Body of pancreas (tissue), 4 donors: ENCODE measurements around the gene AMBRA1. TPM values are rescaled to one million over a fixed set of nuclear protein-coding genes. Genes with fewer than 3 reads are reported as not detected.

Experiments
- ATAC-seq: fragments of 150-250 bp; one replicate; pipeline ENCODE4 v1.9.1; 2016
- DNase-seq, 4 donors: peaks; one replicate each; pipeline ENCODE4 v3.0.0-alpha.2; 2019
- H3K27ac ChIP-seq, 4 donors: fragments of 200-600 bp; sonication (generic); 1 replicate in 3 of 4; 2 replicates in 1 of 4; pipeline versions ENCODE4 v1.5.1 to v1.6.1; 2016 to 2019; ENCODE audit warnings: mild to moderate bottlenecking in 1 of 4, mixed read lengths in 1 of 4, moderate library complexity in 1 of 4
- H3K27me3 ChIP-seq, 2 donors: fragments of 200-600 bp; sonication (generic); one replicate each; pipeline ENCODE4 v1.6.0; 2016; ENCODE audit warnings: mild to moderate bottlenecking in 1 of 2
- H3K36me3 ChIP-seq, 2 donors: fragments of 200-600 bp; sonication (generic); replicated peaks in 1 of 2; 2 replicates each; pipeline ENCODE4 v1.5.1; 2016; ENCODE audit warnings: low read depth in 2 of 2; ENCODE audit not compliant: insufficient read depth in 1 of 2
- H3K4me1 ChIP-seq: fragments of 200-600 bp; sonication (generic); one replicate; pipeline ENCODE4 v1.6.0; 2016
- H3K4me3 ChIP-seq, 2 donors: fragments of 200-600 bp; sonication (generic); 1 replicate in 1 of 2; 2 replicates in 1 of 2; pipeline ENCODE4 v1.5.1; 2016 to 2019
- H3K9me3 ChIP-seq, 3 donors: fragments of 200-600 bp; sonication (generic); 1 replicate in 2 of 3; 2 replicates in 1 of 3; pipeline ENCODE4 v1.5.1; 2016
- POLR2A ChIP-seq, 3 donors: fragments of 450-650 bp; IDR thresholded peaks; one replicate each; pipeline ENCODE4 v1.6.1; 2016; ENCODE audit warnings: antibody characterized with exemption in 3 of 3, mild to moderate bottlenecking in 2 of 3
- WGBS, 2 donors: methylation state at CpG; one replicate each; pipeline ENCODE4 v1.1.5; 2017; 5-methylcytosine and 5-hydroxymethylcytosine counted together
- intact Hi-C: fragments of 100-400 bp; cut with DNase I; formaldehyde crosslinking; loops from one replicate; pipeline ENCODE4 v1.15.1; 2023
- total RNA-seq, 2 donors: library from RNA; depleted of rRNA; stranded (reverse); fragments of >200 nt; gene quantifications; one replicate each; pipeline ENCODE4 v1.1.0, GENCODE V29; 2016
- TF ChIP-seq, protein P1 (sequence below), 7 experiments: fragments of 450-650 bp in 4 of 7; fragments of 200-600 bp in 3 of 7; sonication (generic) in 3 of 7; IDR thresholded peaks; one replicate each; pipeline ENCODE4 v1.5.1; 2016 to 2019; ENCODE audit warnings: antibody characterized with exemption in 7 of 7

AMBRA1 gene, protein sequence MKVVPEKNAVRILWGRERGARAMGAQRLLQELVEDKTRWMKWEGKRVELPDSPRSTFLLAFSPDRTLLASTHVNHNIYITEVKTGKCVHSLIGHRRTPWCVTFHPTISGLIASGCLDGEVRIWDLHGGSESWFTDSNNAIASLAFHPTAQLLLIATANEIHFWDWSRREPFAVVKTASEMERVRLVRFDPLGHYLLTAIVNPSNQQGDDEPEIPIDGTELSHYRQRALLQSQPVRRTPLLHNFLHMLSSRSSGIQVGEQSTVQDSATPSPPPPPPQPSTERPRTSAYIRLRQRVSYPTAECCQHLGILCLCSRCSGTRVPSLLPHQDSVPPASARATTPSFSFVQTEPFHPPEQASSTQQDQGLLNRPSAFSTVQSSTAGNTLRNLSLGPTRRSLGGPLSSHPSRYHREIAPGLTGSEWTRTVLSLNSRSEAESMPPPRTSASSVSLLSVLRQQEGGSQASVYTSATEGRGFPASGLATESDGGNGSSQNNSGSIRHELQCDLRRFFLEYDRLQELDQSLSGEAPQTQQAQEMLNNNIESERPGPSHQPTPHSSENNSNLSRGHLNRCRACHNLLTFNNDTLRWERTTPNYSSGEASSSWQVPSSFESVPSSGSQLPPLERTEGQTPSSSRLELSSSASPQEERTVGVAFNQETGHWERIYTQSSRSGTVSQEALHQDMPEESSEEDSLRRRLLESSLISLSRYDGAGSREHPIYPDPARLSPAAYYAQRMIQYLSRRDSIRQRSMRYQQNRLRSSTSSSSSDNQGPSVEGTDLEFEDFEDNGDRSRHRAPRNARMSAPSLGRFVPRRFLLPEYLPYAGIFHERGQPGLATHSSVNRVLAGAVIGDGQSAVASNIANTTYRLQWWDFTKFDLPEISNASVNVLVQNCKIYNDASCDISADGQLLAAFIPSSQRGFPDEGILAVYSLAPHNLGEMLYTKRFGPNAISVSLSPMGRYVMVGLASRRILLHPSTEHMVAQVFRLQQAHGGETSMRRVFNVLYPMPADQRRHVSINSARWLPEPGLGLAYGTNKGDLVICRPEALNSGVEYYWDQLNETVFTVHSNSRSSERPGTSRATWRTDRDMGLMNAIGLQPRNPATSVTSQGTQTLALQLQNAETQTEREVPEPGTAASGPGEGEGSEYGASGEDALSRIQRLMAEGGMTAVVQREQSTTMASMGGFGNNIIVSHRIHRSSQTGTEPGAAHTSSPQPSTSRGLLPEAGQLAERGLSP (N-terminal part only)
- 10 to 100 TPM; 17.6 to 43.2 TPM for total RNA-seq

DNA sequence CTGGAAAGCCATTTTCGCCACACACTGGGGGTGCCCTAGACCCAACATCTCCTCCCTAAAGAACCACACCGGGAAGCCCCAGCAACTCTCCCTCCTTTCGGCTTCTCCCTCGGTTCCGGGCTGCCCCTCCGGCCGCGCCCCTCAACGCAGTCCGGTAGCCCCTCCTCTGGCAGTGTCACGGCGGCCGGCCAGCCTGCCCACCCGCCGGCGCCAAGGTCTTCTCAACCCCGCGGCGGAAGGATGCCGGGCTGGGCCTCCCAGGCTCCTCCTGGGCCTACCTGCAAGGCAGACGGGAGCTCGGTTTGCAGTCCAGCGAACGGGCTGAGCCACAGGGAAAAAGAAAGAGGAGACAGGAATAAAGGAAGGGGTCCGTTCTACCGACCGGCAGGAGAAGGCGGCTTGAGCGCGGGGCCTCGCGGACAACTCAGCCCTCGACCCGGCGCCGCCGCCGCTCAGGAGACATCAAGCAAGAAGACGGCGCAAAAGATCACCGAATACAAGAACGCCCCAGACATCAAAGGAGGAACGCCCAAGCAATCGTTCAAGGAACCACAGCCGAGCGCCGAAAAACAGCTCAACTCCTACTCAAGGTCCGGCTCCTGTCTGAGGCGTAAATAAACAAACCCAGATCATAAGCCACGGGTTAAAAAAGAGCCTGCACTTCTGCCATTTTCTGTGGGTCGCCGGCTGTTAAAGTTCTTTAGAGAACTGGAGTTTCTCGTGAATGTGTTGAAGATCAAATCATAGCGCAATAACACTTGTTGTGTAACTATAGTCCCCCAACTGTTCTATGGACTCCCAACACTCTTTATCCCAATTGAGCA, at the start of gene AMBRA1:
Gene AMBRA1, minus strand, starts transcription at position 474 of the 824 bp plus-strand sequence. CDS start 45,643 bp downstream, outside the sequence.
- intact Hi-C loops: no loop called here
- H3K4me1 ChIP-seq: peaks cover 34% of the 10 kb centered on the region
- peak within 1 kb of the TSS; percentile 72 to 85 for H3K4me3 ChIP-seq
- DNase-seq (peak; percentile 82 to 91 (median 86)), ATAC-seq (peak; percentile 98)
- H3K36me3 ChIP-seq: no peaks in the 10 kb centered on the region
- H3K27ac ChIP-seq: peak within 1 kb of the TSS; percentile 55 to 80 (median 72)
- no peaks in the 10 kb centered on the region for H3K27me3 ChIP-seq
- WGBS, 2 donors: 1 to 2% methylated on average over 38 to 45 of the region's 54 CpGs
- no peaks in the 10 kb centered on the region for H3K9me3 ChIP-seq
- TF ChIP-seq, protein P1, sequence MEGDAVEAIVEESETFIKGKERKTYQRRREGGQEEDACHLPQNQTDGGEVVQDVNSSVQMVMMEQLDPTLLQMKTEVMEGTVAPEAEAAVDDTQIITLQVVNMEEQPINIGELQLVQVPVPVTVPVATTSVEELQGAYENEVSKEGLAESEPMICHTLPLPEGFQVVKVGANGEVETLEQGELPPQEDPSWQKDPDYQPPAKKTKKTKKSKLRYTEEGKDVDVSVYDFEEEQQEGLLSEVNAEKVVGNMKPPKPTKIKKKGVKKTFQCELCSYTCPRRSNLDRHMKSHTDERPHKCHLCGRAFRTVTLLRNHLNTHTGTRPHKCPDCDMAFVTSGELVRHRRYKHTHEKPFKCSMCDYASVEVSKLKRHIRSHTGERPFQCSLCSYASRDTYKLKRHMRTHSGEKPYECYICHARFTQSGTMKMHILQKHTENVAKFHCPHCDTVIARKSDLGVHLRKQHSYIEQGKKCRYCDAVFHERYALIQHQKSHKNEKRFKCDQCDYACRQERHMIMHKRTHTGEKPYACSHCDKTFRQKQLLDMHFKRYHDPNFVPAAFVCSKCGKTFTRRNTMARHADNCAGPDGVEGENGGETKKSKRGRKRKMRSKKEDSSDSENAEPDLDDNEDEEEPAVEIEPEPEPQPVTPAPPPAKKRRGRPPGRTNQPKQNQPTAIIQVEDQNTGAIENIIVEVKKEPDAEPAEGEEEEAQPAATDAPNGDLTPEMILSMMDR (IDR thresholded peaks at IDR 0.05): no peak
- peak in 2 of 3 donors; percentile 74 to 76 for TF ChIP-seq POLR2A (IDR thresholded peaks at IDR 0.05)

DNA sequence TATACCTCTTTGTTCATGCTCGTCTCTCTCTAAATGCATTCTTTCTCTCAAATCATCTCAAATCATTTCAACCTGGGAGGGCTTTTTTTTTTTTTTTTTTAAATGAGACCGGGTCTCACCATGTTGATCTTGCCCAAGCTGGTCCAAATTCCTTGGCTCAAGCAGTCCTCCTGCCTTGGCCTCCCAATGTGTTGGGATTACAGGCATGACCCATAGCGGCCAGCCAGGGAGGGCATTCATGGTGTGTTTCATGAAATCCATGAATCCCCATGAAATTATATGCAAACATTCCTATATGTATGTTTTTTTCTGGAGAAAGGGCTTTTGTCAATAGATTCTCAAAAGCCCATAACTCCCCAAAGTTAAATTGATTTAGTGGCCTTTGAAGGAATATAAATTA, 49.7 kb upstream of the AMBRA1 start:
- intact Hi-C loops: no loop called here
- ATAC-seq: no peak
- peaks cover 0 to 23% of the 10 kb centered on the region in 2 donors for H3K36me3 ChIP-seq
- no peak overlapping the region for H3K4me3 ChIP-seq
- no peak overlapping the region for H3K27ac ChIP-seq
- H3K4me1 ChIP-seq: peaks cover 5% of the 10 kb centered on the region
- no peaks in the 10 kb centered on the region for H3K27me3 ChIP-seq
- DNase-seq: no peak
- TF ChIP-seq POLR2A (IDR thresholded peaks at IDR 0.05): no peak
- TF ChIP-seq, protein P1 (IDR thresholded peaks at IDR 0.05): no peak
- WGBS, 2 donors: 98% methylated on average over 3 of the region's 3 CpGs
- H3K9me3 ChIP-seq: no peaks in the 10 kb centered on the region

DNA sequence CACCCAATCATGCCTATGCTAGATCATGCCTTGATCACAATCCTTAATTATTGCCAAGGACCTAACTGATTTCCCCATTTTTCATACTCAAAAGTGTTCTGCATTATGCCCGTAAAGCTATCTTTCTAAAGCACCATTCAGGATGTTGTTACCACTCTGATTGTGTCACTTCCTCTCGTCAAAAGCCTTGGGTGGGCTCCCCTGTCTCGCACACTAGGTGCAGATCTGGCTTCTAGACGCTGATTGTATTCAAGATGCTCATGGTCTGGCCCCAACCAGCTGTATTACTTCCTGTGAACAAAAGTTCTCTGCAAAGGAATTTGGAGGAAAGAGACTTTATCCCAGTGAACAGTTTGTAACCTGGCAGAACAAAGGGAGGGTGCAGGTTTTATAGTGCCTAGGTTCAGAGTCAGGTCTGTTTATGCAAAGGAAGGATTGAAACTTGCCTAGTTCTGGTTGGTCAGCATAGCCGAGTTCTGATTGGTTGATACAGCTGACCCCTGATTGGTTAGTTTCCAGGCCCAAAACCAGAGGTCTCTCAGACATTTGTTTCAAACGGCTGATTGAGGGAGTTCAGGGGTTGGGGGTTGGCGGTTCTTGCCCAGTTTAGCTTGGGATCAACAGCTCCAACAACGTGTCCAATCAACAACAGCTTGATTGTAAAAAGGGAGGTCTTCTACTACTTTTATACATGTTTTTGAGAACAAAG, 49.0 kb upstream of the AMBRA1 start:
- ATAC-seq (no peak), DNase-seq (no peak)
- no peaks in the 10 kb centered on the region for H3K9me3 ChIP-seq
- peaks cover 0 to 23% of the 10 kb centered on the region in 2 donors for H3K36me3 ChIP-seq
- intact Hi-C loops: no loop called here
- no peak overlapping the region for H3K27ac ChIP-seq
- no peaks in the 10 kb centered on the region for H3K27me3 ChIP-seq
- no peak for TF ChIP-seq POLR2A (IDR thresholded peaks at IDR 0.05)
- TF ChIP-seq, protein P1 (IDR thresholded peaks at IDR 0.05): no peak
- peaks cover 5% of the 10 kb centered on the region for H3K4me1 ChIP-seq
- WGBS, 2 donors: 87 to 97% methylated on average over 8 of the region's 8 CpGs
- no peak overlapping the region for H3K4me3 ChIP-seq
